Activated CD8-positive, alpha-beta T cell treated with anti-CD3 and anti-CD28 coated beads, Interleukin-2, amount 10 ng/mL, durations not matched to agents 7 days and 5 days (primary cell): ENCODE data around the gene ZNF583. TPM values are rescaled to one million over a fixed set of nuclear protein-coding genes. Genes with fewer than 3 reads are reported as not detected.

Experiments used
- ATAC-seq: fragments of 150-1000 bp; cut with Tn5 transposase; one replicate; pipeline ENCODE4 v1.10.0; 2021; ENCODE audit warnings: moderate library complexity
- CTCF ChIA-PET: fragments of 350-600 bp; sonication (Branson Sonifier 250); formaldehyde crosslinking; loops from one replicate; lab custom pipeline; 2021; ENCODE audit warnings: antibody characterized with exemption; lab: Charles Lee
- POLR2A ChIA-PET: fragments of 350-600 bp; sonication (Branson Sonifier 250); formaldehyde crosslinking; loops from one replicate; lab custom pipeline; 2021; ENCODE audit warnings: antibody characterized with exemption; lab: Charles Lee
- DNase-seq: peaks from one replicate; pipeline ENCODE4 v3.0.0-alpha.2; 2020
- H3K27ac Mint-ChIP-seq: one replicate; pipeline ENCODE4 v1.8.0; 2021; ENCODE audit warnings: mild to moderate bottlenecking, mixed read lengths
- H3K27me3 Mint-ChIP-seq: one replicate; pipeline ENCODE4 v1.8.0; 2021; ENCODE audit warnings: low read depth, mixed read lengths
- H3K36me3 Mint-ChIP-seq: one replicate; pipeline ENCODE4 v1.8.0; 2021; ENCODE audit warnings: low read depth, mixed read lengths
- H3K4me1 Mint-ChIP-seq: one replicate; pipeline ENCODE4 v1.8.0; 2021; ENCODE audit warnings: low read depth, mixed read lengths
- H3K4me3 Mint-ChIP-seq: one replicate; pipeline ENCODE4 v1.8.0; 2021; ENCODE audit warnings: mild to moderate bottlenecking, mixed read lengths
- H3K9me3 Mint-ChIP-seq: one replicate; pipeline ENCODE4 v1.8.0; 2022; ENCODE audit warnings: mixed read lengths; ENCODE audit not compliant: insufficient read depth
- total RNA-seq, 2 experiments: library from RNA; stranded (reverse); gene quantifications; one replicate each; pipeline ENCODE4 v1.2.3, GENCODE V29; 2021

Gene ZNF583
- total RNA-seq, result 1 to 10 TPM; 4.3 to 4.6 TPM

- Mint-ChIP-seq H3K4me3 (peak within 1 kb of the TSS; percentile 79), H3K27ac (peak within 1 kb of the TSS; percentile 87), H3K9me3 (peaks cover 66% of the 10 kb centered on the region), H3K4me1 (peaks cover 21% of the 10 kb centered on the region), H3K27me3 (no peaks in the 10 kb centered on the region), H3K36me3 (peaks cover 68% of the 10 kb centered on the region)
- DNase-seq (peak; percentile 91), ATAC-seq (peak; percentile 91)
- POLR2A ChIA-PET, result interaction anchor here (0.5 to 1.6 kb wide), 2 partner anchors 10 to 1513 kb away, joined by 4 to 10 read pairs; partner anchors contain the start of gene ZNF582
- CTCF ChIA-PET, result interaction anchor here (1.5 kb wide), 1 partner anchor 11 kb away, joined by 7 read pairs; the partner anchor contains the start of gene ZNF582
Measured at GRCh38 chr19:56403764-56404704, at the start of gene ZNF583. ZNF583 (plus strand) TSS chr19:56404332; CDS start chr19:56407115, 2,783 bp downstream.

- ATAC-seq (no peak), DNase-seq (no peak)
- H3K4me3 Mint-ChIP-seq, result no peak overlapping the region
- peaks cover 5% of the 10 kb centered on the region for H3K36me3 Mint-ChIP-seq
- H3K27me3 Mint-ChIP-seq, result no peaks in the 10 kb centered on the region
- peaks cover 16% of the 10 kb centered on the region for H3K9me3 Mint-ChIP-seq
- POLR2A ChIA-PET, result no interaction called here
- H3K4me1 Mint-ChIP-seq, result no peaks in the 10 kb centered on the region
- H3K27ac Mint-ChIP-seq, result no peak overlapping the region
- CTCF ChIA-PET, result no interaction called here
Measured at GRCh38 chr19:56355517-56355916, 48.6 kb upstream of the ZNF583 start.

DNA sequence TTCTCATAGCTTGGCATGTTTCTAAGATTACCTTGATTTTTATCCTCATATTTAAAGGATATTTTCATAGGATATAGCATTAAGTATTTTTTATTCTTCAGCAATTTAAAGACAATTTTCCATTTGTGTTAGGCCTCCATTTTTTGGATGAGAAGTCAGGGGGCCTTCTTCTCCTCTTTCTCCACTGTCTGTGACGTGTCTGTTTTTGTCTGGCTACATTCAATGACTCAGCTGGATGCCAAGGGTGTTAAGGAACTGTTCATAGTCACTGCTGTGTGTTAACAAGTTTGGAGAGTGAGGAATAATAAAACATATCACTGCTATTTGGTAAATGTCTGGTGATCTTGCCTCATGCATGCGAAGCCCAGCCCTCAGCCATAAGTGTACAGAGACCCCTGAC lies 47.2 kb upstream of the ZNF583 start:
- no peaks in the 10 kb centered on the region for H3K4me1 Mint-ChIP-seq

DNA sequence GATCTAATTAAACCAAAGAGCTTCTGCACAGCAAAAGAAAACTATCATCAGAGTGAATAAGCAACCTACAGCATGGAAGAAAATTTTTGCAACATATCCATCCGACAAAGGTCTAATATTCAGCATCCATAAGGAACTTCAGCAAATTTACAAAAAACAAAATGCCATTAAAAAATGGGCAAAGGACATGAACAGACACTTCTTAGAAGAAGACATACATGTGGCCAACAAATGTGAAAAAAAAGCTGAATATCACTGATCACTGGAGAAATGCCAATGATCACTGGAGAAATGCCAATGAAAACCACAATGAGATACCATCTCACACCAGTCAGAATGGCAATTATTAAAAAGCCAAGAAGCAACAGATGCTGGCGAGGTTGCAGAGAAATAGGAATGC lies 43.3 kb upstream of the ZNF583 start:
- no peak for ATAC-seq
- Mint-ChIP-seq H3K4me3 (no peak overlapping the region), H3K36me3 (peaks cover 5% of the 10 kb centered on the region), H3K9me3 (peaks cover 24% of the 10 kb centered on the region), H3K4me1 (no peaks in the 10 kb centered on the region), H3K27ac (no peak overlapping the region), H3K27me3 (no peaks in the 10 kb centered on the region)
- DNase-seq, result no peak
- POLR2A ChIA-PET, result no interaction called here
- CTCF ChIA-PET, result interaction anchor here (1.9 kb wide), 1 partner anchor 12 kb away, joined by 8 read pairs; no protein-coding TSS in a partner anchor

More for the DNA sequence above, 47.2 kb upstream of the ZNF583 start:
- DNase-seq, result no peak
- Mint-ChIP-seq H3K4me3 (no peak overlapping the region), H3K27ac (no peak overlapping the region), H3K9me3 (peaks cover 16% of the 10 kb centered on the region), H3K36me3 (peaks cover 5% of the 10 kb centered on the region), H3K27me3 (no peaks in the 10 kb centered on the region)
- ChIA-PET CTCF (no interaction called here), POLR2A (no interaction called here)
- ATAC-seq, result no peak

- H3K36me3 Mint-ChIP-seq, result peaks cover 51% of the 10 kb centered on the region
- CTCF ChIA-PET, result interaction anchor here (1.0 to 2.8 kb wide), 5 partner anchors 20 to 114 kb away, joined by 3 to 12 read pairs (median 5); partner anchors contain the start of gene ZNF582
- POLR2A ChIA-PET, result interaction anchor here (0.5 kb wide), 1 partner anchor 1330 kb away, joined by 3 read pairs; the partner anchor contains the start of gene GP6
- H3K9me3 Mint-ChIP-seq, result peaks cover 40% of the 10 kb centered on the region
- no peaks in the 10 kb centered on the region for H3K27me3 Mint-ChIP-seq
- H3K4me3 Mint-ChIP-seq, result peak overlapping the region; percentile 91
- ATAC-seq (peak; percentile 99), DNase-seq (peak; percentile 91)
- H3K4me1 Mint-ChIP-seq, result peaks cover 24% of the 10 kb centered on the region
- peak overlapping the region; percentile 89 for H3K27ac Mint-ChIP-seq
Measured at GRCh38 chr19:56367829-56368711, 36.1 kb upstream of the ZNF583 start.

DNA sequence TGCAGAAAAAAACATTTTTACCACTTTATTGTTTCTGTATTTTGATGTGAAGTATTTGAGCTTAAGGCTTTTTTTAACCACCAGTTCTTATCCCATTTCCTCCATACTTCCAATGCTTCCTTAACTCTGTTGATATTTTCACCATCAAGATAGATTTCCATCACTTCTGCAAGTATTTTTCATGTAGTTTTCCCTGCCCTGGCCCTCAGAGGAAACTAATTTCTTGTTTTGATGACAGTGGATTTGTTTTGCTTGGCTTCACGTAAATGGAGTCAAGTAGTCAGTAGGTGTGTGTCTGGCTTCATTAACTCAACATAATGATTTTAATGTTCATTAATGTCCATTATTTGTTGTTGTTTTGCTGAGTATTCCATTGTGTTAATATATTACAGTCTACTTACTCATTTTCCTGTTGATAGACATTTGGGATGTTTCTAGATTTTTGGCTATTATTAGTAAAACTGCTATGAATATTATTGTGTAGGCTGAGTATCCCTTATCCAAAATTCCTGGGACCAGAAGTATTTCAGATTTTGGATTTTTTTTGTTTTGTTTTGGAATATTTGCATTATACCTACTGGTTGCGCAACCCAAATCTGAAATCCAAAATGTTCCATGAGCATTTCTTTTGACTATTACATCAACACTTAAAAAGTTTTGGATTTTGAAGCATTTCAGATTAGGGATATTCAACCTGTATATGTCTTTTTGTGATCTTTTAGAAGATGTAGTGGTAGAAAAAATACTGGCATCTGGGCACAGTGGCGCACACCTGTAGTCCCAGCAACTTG lies 34.1 kb upstream of the ZNF583 start:
- peaks cover 24% of the 10 kb centered on the region for H3K4me1 Mint-ChIP-seq
- peaks cover 55% of the 10 kb centered on the region for H3K9me3 Mint-ChIP-seq
- ChIA-PET POLR2A (no interaction called here), CTCF (interaction anchor here (2.8 kb wide), 1 partner anchor 23 kb away, joined by 9 read pairs; the partner anchor contains the start of gene ZNF582)
- no peaks in the 10 kb centered on the region for H3K27me3 Mint-ChIP-seq
- ATAC-seq (no peak), DNase-seq (no peak)
- peak overlapping the region; percentile 47 for H3K4me3 Mint-ChIP-seq
- peaks cover 71% of the 10 kb centered on the region for H3K36me3 Mint-ChIP-seq
- no peak overlapping the region for H3K27ac Mint-ChIP-seq

DNA sequence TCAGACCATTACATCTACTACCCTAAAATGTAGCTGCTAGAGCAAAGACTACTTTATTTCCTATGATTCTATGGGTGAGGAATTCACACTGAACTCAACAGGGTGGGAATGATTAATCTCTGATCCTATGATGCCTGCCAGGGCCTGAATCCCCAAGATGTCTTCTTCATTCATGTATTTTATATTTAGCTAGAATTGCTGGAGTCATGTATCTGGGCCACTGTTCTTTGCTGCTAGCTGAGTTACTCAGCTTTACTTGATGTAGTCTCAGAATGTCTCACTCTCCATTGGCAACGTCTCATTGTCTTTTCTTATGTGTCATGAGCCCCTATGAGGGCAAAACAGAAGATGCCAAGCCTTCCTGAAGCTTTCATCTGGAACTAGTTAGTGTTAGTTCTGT lies 31.9 kb upstream of the ZNF583 start:
- Mint-ChIP-seq H3K4me3 (no peak overlapping the region), H3K27ac (no peak overlapping the region), H3K4me1 (peaks cover 24% of the 10 kb centered on the region), H3K9me3 (peaks cover 53% of the 10 kb centered on the region), H3K27me3 (no peaks in the 10 kb centered on the region), H3K36me3 (peaks cover 93% of the 10 kb centered on the region)
- ChIA-PET POLR2A (no interaction called here), CTCF (interaction anchor here (1.4 to 1.5 kb wide), 2 partner anchors 21 to 24 kb away, joined by 3 to 5 read pairs; partner anchors contain the start of gene ZNF582)
- ATAC-seq (no peak), DNase-seq (no peak)

- no peak overlapping the region for H3K4me3 Mint-ChIP-seq
- H3K4me1 Mint-ChIP-seq, result peaks cover 6% of the 10 kb centered on the region
- CTCF ChIA-PET, result no interaction called here
- H3K9me3 Mint-ChIP-seq, result peaks cover 55% of the 10 kb centered on the region
- H3K27me3 Mint-ChIP-seq, result no peaks in the 10 kb centered on the region
- peaks cover 76% of the 10 kb centered on the region for H3K36me3 Mint-ChIP-seq
- ATAC-seq, result no peak
- DNase-seq, result no peak
- H3K27ac Mint-ChIP-seq, result no peak overlapping the region
- POLR2A ChIA-PET, result no interaction called here
Measured at GRCh38 chr19:56377105-56377924, 26.8 kb upstream of the ZNF583 start.

- Mint-ChIP-seq H3K27me3 (no peaks in the 10 kb centered on the region), H3K4me1 (peaks cover 6% of the 10 kb centered on the region), H3K36me3 (peaks cover 46% of the 10 kb centered on the region), H3K4me3 (no peak overlapping the region), H3K9me3 (peaks cover 64% of the 10 kb centered on the region), H3K27ac (no peak overlapping the region)
- CTCF ChIA-PET, result no interaction called here
- POLR2A ChIA-PET, result no interaction called here
- ATAC-seq, result no peak
- DNase-seq, result no peak
Measured at GRCh38 chr19:56383826-56384605, 20.1 kb upstream of the ZNF583 start.
